Stomach (tissue), 9 donors: Measurements from ENCODE around the gene FAM120B. TPM values are rescaled to one million over a fixed set of nuclear protein-coding genes. Genes with fewer than 3 reads are reported as not detected.

ENCODE experiments used
- DNase-seq, 2 donors: peaks; one replicate each; pipeline versions ENCODE4 v3.0.0 to v3.0.0-alpha.2; 2013 to 2019
- H3K27ac ChIP-seq, 5 donors: fragments of 200-600 bp in 4 of 5; sonication (generic) in 4 of 5; one replicate each; pipeline ENCODE4 v1.5.1; 2013 to 2019; ENCODE audit warnings: mild to moderate bottlenecking in 1 of 5, moderate library complexity in 1 of 5
- H3K27me3 ChIP-seq, 3 donors: fragments of 200-600 bp; sonication (generic); one replicate each; pipeline ENCODE4 v1.5.1; 2017 to 2019; ENCODE audit warnings: mixed run types in 1 of 3
- H3K36me3 ChIP-seq, 4 donors: fragments of 200-600 bp; sonication (generic); 1 replicate in 3 of 4; 2 replicates in 1 of 4; pipeline ENCODE4 v1.5.1; 2016 to 2019
- H3K4me1 ChIP-seq, 4 donors: fragments of 200-600 bp; sonication (generic); one replicate each; pipeline ENCODE4 v1.5.1; 2016 to 2019
- H3K4me3 ChIP-seq, 4 donors: fragments of 200-600 bp; sonication (generic) in 3 of 4; one replicate each; pipeline ENCODE4 v1.5.1; 2016 to 2019; ENCODE audit warnings: mild to moderate bottlenecking in 1 of 4
- H3K9me3 ChIP-seq, 4 donors: fragments of 200-600 bp; sonication (generic); one replicate each; pipeline ENCODE4 v1.5.1; 2016 to 2019
- EP300 ChIP-seq: sonication (generic); formaldehyde crosslinking; IDR thresholded peaks from one replicate; pipeline ENCODE4 v1.6.1; 2017; ENCODE audit warnings: antibody characterized with exemption
- POLR2A ChIP-seq, 4 donors: fragments of 450-650 bp; IDR thresholded peaks; one replicate each; pipeline ENCODE4 v1.6.1; 2016; ENCODE audit warnings: antibody characterized with exemption in 4 of 4, control low read depth in 2 of 4, mild to moderate bottlenecking in 1 of 4, moderate library complexity in 1 of 4
- POLR2AphosphoS5 ChIP-seq, 3 donors: sonication (generic); formaldehyde crosslinking; IDR thresholded peaks; one replicate each; pipeline ENCODE4 v1.6.1; 2016; ENCODE audit warnings: antibody characterized with exemption in 3 of 3
- WGBS, 5 donors: extraction: QIAGEN DNeasy Blood & Tissue Kit in 3 of 5; methylation state at CpG; one replicate each; pipeline versions ENCODE4 v1.1.5 to v1.1.7; 2013 to 2018; 5-methylcytosine and 5-hydroxymethylcytosine counted together
- intact Hi-C: fragments of 100-400 bp; cut with DNase I; formaldehyde crosslinking; loops from one replicate; pipeline ENCODE4 v1.15.1; 2023; ENCODE audit warnings: low total_unique reads
- polyA plus RNA-seq, 3 donors: library from polyadenylated mRNA; stranded (reverse); fragments of 200-250 nt; gene quantifications; one replicate each; pipeline ENCODE4 v1.2.3, GENCODE V29; 2013
- total RNA-seq, 5 donors: library from RNA; depleted of rRNA; stranded (reverse); fragments of >200 nt; gene quantifications; one replicate each; pipeline versions ENCODE4 v1.1.0 to v1.2.3, GENCODE V29; 2014 to 2016
- TF ChIP-seq, protein P1 (sequence below), 7 experiments: fragments of 450-650 bp in 4 of 7; fragments of 200-600 bp in 3 of 7; sonication (generic) in 3 of 7; IDR thresholded peaks; one replicate each; pipeline ENCODE4 v1.5.1; 2016 to 2019; ENCODE audit warnings: antibody characterized with exemption in 7 of 7, control low read depth in 2 of 7, mild to moderate bottlenecking in 1 of 7
- donor health status: healthy with polysubstance abuse.
- donor health status: Bipolar disorder and iron deficiency.
- donor health status: healthy.

The FAM120B gene
- total and polyA plus RNA-seq, 8 donors: 6.4 to 66.5 (median 27.3) TPM

DNA sequence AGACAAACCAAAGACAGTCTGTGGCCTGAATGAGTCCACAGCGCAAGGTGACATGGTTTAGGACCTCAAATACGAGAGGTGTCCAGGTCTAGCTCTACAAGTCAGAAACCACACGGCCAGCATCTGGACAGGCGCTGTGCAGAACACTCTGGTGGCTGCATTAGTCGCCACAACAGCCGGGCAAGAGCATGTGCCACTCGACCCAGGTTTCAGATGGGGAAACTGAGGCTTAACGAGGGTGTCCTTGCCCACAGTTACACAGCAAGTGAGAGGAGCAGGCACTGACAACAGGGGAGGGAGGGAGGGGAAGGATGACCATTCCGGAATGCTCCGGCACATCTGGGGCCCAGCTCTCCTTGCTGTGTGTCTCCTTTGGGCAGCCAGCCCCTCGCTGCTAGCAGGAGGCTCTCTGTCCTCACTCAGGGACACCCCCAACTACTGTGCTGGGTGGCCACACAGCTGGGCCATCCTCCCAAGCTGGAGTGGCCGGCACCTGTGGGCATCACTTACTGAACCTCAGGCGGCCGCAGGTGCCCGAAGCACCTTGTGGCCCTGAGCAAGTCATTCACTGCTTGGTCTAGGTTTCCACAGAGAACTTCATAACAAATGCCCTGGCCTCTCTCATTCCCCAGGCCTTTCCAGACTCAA lies 22.3 kb upstream of the FAM120B start:
- Histone ChIP-seq H3K27me3 (peaks cover 0 to 48% (median 18%) of the 10 kb centered on the region in 3 donors), H3K4me3 (no peak overlapping the region), H3K4me1 (peaks cover 34 to 53% (median 42%) of the 10 kb centered on the region in 4 donors), H3K36me3 (peaks cover 10 to 48% (median 31%) of the 10 kb centered on the region in 4 donors), H3K27ac (no peak overlapping the region), H3K9me3 (no peaks in the 10 kb centered on the region)
- WGBS, 5 donors: 84 to 93% (median 89%) methylated on average over 10 to 15 of the region's 15 CpGs
- TF ChIP-seq EP300: no peak
- TF ChIP-seq, protein P1, sequence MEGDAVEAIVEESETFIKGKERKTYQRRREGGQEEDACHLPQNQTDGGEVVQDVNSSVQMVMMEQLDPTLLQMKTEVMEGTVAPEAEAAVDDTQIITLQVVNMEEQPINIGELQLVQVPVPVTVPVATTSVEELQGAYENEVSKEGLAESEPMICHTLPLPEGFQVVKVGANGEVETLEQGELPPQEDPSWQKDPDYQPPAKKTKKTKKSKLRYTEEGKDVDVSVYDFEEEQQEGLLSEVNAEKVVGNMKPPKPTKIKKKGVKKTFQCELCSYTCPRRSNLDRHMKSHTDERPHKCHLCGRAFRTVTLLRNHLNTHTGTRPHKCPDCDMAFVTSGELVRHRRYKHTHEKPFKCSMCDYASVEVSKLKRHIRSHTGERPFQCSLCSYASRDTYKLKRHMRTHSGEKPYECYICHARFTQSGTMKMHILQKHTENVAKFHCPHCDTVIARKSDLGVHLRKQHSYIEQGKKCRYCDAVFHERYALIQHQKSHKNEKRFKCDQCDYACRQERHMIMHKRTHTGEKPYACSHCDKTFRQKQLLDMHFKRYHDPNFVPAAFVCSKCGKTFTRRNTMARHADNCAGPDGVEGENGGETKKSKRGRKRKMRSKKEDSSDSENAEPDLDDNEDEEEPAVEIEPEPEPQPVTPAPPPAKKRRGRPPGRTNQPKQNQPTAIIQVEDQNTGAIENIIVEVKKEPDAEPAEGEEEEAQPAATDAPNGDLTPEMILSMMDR (IDR thresholded peaks at IDR 0.05): no peak
- no peak for TF ChIP-seq POLR2AphosphoS5 (IDR thresholded peaks at IDR 0.05)
- TF ChIP-seq POLR2A (IDR thresholded peaks at IDR 0.05): no peak
- peak in 1 of 2 donors; percentile 18 for DNase-seq
- intact Hi-C loops: loop anchor here (10.0 kb wide), 1 partner anchor 449 kb away; no protein-coding TSS in a partner anchor

DNA sequence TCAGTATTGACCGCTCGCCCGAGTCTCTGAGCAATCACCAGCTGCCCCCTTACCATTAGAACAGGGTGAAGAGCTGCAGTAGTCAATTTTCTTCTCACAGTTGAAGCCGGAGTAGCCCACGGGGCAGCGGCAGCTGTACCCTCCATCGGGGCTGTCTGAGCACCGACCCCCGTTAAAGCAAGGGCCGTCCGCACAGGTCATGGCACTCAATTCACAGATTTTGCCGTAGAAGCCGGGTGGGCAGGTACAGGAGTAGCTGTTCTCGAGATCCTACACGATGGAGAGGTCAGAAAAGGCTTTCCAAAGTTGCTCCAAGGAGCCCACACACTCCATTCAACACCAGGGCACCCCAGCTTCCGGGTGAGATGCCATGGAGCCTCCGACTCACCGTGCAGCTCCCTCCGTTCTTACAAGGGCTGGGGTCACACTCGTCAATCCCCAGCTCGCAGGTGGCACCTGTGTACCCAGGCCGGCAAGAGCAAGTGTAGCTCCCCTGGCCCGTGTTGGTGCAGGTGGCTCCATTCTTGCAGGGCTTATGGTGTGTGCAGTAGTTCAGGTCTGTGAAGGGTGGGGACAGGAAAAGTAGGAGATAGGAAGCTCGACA lies 21.6 kb upstream of the FAM120B start:
- Histone ChIP-seq H3K36me3 (peaks cover 10 to 48% (median 31%) of the 10 kb centered on the region in 4 donors), H3K9me3 (no peaks in the 10 kb centered on the region), H3K4me3 (no peak overlapping the region), H3K27me3 (peaks cover 0 to 56% (median 25%) of the 10 kb centered on the region in 3 donors), H3K27ac (no peak overlapping the region), H3K4me1 (peaks cover 41 to 55% (median 46%) of the 10 kb centered on the region in 4 donors)
- intact Hi-C loops: loop anchor here (10.0 kb wide), 1 partner anchor 450 kb away; no protein-coding TSS in a partner anchor
- 85 to 90% (median 89%) methylated on average over 13 to 24 of the region's 24 CpGs for WGBS, 5 donors
- no peak for TF ChIP-seq EP300
- no peak for TF ChIP-seq POLR2AphosphoS5 (IDR thresholded peaks at IDR 0.05)
- no peak for TF ChIP-seq POLR2A (IDR thresholded peaks at IDR 0.05)
- TF ChIP-seq, protein P1 (IDR thresholded peaks at IDR 0.05): no peak
- peak in 1 of 2 donors; percentile 17 for DNase-seq

DNA sequence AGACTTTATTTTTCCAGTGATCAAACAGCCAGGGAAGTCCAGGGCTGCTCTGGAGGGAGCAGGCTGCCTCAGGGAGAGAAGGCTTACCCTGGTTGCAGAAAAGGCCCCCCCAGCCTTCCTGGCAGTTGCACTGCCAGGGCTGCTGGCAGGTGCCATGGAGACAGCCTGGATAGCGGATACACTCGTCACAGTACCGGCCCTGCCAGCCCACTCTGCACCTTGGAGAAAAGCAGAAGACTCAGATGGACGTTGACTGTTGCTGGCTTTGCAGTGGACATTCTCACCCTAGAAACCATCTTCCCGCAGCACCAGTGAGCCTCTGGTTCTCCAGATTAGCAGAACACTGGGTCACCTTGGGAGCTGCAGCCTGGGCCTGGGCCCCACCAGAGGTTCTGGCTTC lies 21.1 kb upstream of the FAM120B start:
- Histone ChIP-seq H3K36me3 (peaks cover 10 to 48% (median 31%) of the 10 kb centered on the region in 4 donors), H3K4me3 (no peak overlapping the region), H3K27me3 (peaks cover 0 to 61% (median 30%) of the 10 kb centered on the region in 3 donors), H3K27ac (no peak overlapping the region), H3K9me3 (no peaks in the 10 kb centered on the region), H3K4me1 (peaks cover 39 to 55% (median 46%) of the 10 kb centered on the region in 4 donors)
- intact Hi-C loops: loop anchor here (10.0 kb wide), 1 partner anchor 451 kb away; no protein-coding TSS in a partner anchor
- TF ChIP-seq EP300 (no peak), POLR2A (IDR thresholded peaks at IDR 0.05) (no peak), POLR2AphosphoS5 (IDR thresholded peaks at IDR 0.05) (no peak)
- TF ChIP-seq, protein P1 (IDR thresholded peaks at IDR 0.05): no peak
- peak in 1 of 2 donors; percentile 23 for DNase-seq
- 71 to 82% (median 80%) methylated on average over 3 to 5 of the region's 5 CpGs for WGBS, 5 donors

DNA sequence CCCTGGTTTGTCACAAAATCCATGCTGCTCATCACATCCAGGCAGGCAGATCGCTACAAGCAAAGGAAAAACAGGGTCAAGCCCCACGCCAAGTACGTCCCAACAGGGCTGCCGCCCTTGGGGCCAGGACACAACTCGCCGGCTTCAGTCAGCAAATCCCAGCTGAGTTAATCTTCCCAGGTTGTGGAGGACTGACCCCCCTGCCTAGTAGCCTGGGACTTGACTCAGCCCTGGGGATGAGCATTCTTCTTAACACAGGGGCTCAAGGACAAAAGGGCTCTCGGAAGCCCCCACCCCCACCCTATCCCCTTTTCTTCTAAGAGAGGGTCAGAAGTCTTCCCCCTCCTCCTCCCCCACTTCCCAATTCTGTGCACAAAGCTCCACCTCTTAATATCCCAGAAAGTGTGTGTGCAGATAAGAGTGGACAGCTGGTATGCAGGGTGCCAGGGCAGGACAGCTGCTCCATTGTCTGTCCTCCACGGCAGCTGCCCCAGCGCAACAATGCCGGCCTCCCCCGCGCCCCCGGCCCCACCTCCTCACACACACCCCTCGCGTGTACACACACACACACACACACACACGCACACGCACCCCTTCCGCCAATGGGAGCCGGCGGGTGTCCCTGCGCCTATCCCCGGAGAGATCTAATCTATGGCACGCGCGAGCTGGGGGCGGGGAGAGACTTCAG lies 20.2 kb upstream of the FAM120B start:
- H3K27ac ChIP-seq: peak overlapping the region in 3 of 5 donors; percentile 5 to 87 (median 44)
- WGBS, 5 donors: 12 to 38% (median 27%) methylated on average over 20 to 26 of the region's 26 CpGs
- H3K36me3 ChIP-seq: peaks cover 10 to 48% (median 31%) of the 10 kb centered on the region in 4 donors

More for the DNA sequence above, 20.2 kb upstream of the FAM120B start:
- Histone ChIP-seq H3K27me3 (peaks cover 3 to 70% (median 34%) of the 10 kb centered on the region in 3 donors), H3K4me3 (peak overlapping the region in 2 of 4 donors; percentile 83 to 88), H3K9me3 (no peaks in the 10 kb centered on the region), H3K4me1 (peaks cover 42 to 55% (median 52%) of the 10 kb centered on the region in 4 donors)
- no peak for TF ChIP-seq POLR2AphosphoS5 (IDR thresholded peaks at IDR 0.05)
- no peak for TF ChIP-seq POLR2A (IDR thresholded peaks at IDR 0.05)
- TF ChIP-seq, protein P1 (IDR thresholded peaks at IDR 0.05): no peak
- TF ChIP-seq EP300: no peak
- intact Hi-C loops: loop anchor here (10.0 kb wide), 1 partner anchor 452 kb away; no protein-coding TSS in a partner anchor
- peak; percentile 56 to 83 for DNase-seq
